GM21825 (cell line): Measurements from ENCODE around the gene GAB2.

Experiments used
- ATAC-seq: cut with Tn5 transposase; IDR thresholded peaks from one replicate; pipeline ENCODE4 v1.9.1; 2021; ENCODE audit warnings: mild to moderate bottlenecking, moderate library complexity; ENCODE audit not compliant: unreplicated experiment

The GAB2 gene

DNA sequence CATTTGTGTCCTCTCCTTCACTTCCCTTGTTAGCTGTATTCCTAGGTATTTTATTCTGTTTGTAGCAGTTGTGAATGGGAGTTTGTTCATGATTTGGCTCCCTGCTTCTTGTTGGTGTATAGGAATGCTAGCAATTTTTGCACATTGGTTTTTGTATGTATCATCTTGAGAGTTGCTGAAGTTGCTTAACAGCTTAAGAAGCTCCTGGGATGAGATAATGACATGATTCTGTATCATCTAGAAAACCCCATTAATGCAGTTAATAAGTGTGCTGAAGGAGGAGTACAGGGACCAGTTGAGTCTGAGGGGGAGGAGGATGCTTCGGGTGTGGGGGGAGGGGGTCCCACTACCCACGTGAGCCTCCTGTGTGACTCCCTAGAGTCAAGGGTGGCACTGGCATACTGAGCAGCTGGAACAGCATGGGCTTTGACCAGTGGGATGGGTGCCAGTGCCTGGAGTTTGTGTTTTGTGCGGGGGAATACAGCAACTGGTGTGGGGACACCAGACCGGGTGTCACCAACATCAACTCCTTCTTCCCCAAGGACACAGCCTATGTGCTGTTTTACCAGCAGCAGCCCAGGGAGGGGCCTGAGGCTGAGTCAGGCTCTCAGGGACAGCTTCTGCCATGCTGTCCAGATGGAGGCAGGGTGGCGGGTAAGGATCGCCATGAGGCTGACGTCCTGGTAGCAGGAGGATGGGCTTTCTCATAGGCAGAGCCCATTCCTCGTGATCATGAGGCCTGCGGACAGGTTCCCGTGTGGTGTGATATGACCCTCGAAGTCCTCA, 204.8 kb downstream of the GAB2 start:
- no peak for ATAC-seq

DNA sequence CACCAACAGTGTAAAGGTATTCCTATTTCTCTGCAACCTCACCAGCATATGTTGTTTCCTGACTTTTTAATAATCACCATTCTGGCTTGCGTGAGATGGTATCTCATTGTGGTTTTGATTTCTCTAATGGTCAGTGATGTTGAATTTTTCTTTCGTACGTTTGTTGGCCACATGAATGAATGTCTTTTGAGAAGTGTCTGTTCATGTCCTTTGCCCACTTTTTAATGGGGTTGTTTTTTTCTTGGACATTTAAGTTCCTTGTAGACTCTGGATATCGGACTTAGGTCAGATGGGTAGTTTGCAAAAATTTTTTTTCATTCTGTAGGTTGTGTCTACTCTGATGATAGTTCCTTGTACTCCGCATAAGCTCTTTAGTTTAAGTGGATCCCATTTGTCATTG, 206.1 kb downstream of the GAB2 start:
- no peak for ATAC-seq

DNA sequence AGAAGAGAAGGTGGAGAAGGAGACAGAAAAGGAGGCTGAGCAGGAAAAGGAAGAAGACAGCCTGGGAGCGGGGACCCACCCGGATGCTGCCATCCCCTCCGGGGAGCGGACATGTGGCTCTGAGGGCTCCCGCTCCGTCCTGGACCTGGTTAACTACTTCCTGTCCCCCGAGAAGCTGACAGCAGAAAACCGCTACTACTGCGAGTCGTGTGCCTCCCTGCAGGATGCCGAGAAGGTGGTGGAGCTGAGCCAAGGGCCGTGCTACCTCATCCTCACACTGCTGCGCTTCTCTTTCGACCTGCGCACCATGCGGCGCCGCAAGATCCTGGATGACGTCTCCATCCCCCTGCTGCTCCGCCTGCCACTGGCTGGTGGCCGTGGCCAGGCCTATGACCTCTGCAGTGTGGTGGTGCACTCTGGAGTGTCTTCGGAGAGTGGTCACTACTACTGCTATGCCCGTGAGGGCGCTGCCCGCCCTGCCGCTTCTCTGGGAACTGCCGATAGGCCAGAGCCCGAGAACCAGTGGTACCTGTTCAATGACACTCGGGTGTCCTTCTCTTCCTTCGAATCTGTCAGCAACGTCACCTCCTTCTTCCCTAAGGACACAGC, 207.5 kb downstream of the GAB2 start:
- ATAC-seq = no peak

DNA sequence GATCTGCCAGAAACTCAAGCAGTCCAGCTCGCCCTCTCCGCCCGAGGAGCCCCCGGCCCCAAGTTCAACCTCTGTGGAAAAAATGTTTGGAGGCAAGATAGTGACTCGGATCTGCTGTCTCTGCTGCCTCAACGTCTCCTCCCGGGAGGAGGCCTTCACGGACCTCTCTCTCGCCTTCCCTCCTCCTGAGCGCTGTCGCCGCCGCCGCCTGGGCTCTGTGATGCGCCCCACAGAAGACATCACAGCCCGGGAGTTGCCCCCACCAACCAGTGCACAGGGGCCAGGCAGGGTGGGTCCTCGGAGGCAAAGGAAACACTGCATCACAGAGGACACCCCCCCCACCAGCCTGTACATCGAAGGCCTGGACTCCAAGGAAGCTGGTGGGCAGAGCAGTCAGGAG, 208.1 kb downstream of the GAB2 start:
- ATAC-seq = no peak

DNA sequence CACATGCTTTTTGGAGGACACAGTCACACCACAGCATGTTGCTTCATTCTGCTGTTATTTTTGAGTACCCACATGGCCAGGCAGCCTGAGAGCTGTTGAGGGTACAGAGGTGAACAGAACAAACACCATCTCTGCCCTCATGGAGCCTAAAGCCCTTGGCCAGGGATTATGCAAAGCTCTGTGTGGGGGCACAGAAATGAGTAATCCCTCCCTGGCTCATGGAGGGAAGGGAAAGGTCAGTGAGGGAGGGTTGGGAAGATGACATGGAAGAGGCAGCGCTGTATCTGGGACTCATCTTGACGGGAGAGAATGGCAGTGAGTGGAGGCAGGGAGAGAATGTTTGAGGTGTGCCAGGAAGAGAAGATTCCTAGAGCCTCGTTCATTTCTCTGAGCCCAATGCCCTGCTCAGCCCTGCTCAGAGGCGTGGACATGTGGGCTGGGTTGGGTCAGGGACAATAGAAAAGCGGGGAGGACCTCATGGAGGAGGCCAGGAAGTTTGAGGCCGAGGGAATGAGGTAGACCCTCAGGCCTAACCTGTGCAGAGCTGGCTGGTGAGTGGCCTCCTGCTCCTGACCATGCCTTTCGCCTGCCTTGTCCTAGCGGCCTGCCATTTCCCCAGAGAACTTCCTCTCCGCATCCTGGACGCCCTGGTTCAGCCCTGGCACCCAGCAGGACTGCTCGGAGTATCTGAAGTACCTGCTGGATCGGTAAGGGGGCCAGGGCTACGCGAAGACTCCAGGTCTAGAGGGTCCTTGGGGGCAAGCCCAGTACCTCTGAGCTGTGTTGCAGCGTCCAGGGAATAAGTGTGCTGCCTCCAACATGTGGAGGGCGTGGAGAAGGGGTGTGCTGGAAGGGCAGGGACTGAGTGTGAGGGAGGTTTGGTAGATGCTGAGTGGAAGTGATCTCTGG, 209.1 kb downstream of the GAB2 start:
- ATAC-seq = no peak

DNA sequence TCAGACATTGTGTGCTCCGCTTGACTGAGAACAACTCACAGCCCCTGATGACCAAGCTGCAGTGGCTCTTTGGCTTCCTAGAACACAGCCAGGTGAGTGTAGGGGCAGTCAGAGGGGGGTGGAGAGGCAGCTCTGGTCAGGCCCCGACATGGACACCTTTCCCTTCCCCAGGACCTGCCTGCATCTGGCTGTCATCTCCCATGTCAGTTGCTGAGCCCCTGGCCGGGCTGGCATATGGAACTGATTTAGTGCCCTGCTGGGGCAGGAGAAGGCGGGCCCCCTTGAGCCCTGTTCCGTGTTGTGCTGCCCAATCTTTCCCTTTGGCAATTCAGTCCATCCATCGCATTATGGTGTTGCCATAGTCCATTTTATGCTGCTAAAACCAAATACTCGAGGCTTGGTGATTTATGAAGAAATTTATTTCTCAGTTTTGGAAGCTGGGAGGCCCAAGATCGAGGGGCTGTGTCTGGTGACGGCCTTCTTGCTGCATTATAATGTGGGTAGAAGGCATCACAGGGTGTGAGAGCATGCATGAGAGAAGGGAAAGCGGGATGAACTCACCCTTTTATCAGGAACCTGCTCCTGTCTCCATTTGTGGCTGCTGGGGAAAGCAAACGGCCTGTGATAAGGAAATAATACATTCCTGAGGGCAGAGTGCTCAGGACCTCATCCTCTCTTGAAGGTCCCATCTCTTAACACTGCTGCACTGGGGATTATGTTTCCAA, 209.9 kb downstream of the GAB2 start:
- no peak for ATAC-seq

DNA sequence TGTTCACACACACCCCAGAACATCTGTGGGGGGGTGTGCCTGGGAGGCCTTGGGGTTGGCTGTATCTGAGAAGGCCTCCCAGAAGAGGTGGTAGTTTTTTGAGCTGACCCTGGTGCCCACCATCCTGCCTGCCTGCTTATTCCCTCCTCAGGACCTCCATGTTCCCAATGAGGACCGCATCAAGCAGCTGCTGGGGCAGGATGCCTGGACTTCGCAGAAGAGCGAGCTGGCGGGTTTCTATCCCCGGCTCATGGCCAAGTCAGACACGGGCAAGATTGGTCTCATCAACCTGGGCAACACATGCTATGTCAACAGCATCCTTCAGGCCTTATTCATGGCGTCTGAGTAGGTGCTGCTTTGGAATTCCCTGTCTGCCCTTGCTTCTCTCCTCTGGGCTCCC, 211.9 kb downstream of the GAB2 start:
- ATAC-seq = no peak

DNA sequence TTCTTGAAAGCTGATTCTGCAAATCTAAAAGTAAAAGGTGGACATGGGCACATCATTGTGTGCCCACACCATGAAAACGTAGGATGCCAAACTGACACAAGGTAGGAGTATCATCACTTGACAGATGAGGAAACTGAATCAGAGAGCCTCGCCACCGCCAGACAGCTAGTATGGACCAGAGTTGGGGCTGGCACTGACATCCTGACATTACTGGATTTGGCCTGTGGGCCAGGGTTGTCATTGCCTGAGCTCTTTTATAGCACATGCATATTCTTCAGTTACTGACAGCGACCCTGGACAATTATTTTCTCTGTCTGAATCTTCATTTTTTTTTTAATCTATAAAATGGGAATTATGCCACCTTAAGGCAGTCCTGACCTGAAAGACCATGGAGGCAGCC, 212.4 kb downstream of the GAB2 start:
- no peak for ATAC-seq

DNA sequence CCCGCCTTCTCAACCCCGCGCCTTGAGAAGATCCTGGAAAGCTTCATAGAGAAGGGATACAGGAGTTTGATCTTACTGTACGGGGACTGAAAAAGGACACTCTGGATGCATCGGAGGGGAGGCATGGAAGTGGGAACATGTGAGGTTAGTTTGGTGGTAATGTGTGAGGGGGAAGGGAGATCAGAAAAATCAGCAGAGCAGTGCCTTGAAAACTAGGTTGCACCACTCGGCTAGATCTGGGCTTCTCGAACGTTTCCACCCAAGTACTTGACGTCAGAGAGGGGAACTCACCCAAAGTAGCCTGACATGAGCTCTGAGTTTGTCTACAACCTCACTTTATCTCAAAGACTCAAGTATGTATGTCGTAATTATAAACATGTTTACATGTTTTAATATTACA, 214.4 kb downstream of the GAB2 start:
- ATAC-seq = no peak

DNA sequence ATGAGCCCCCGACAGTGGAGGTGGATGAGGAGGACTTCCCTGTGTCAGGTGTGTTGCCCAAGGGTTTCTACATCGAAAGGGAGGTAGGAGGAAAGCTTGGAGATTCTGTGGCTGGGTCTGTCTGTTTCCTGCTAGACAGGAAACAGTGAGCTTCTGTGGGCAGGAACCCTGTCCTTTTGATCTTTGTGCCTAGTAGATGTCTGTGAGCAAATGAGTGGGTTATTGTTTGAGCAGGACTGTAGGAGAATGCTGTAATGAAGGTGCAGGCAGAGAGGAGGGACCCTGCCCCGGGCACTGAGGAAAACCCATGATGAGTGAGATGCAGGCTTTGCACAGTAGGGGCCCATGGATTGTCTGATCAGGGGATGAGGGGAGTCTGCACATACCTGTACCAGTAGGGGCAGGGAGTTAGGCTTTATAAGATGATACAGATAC, 214.9 kb downstream of the GAB2 start:
- no peak for ATAC-seq

DNA sequence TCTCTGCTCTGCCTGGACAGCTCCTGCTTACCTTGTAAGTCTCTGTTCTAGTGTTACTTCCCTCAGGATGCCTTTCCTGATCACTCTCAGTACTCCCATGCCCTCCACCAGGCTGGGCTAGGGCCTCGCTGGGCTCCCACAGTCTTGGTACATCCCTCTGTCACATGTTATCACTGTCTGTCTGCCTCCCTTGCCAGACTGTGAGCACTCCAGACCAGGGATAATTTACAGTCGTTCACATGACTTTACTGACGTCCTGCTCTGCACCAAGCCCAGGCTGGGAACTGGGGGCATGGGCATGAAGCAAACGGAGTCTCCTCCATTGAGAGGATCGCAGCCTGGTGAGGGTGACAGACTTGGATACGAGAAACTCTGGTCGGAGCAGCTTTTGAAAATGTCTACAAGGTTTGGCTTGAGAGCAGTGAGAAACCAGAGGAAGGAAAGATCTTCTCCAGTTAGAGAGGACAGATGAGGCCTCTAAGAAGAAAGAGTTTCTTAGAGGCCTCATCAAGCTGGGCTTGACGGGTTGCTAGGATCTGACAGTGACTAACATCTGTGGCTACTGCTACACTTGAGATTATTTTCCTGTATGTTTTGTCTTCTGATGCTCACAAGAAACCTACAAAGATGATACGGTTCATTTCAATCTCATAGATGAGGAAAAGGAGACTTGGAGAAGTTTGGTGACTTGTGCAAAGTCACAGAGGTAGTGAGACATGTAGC, 216.4 kb downstream of the GAB2 start:
- ATAC-seq = no peak

DNA sequence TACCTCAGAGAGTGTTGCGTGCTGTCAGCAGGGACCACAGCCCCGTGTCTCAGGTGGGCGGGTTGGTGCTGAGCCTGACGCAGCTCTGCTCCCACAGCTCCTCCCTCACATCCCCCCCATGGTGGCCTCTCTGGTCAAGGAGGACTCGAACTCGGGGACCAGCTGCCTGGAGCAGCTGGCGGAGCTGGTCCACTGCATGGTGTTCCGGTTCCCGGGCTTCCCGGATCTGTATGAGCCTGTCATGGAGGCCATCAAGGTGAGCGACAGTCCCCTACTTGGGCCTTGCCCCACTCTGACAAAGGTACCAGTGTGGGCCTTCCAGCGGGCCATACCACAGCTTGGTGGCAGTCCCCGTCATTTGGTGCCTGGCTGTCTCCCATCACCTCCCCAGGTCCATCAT, 217.1 kb downstream of the GAB2 start:
- ATAC-seq = no peak

DNA sequence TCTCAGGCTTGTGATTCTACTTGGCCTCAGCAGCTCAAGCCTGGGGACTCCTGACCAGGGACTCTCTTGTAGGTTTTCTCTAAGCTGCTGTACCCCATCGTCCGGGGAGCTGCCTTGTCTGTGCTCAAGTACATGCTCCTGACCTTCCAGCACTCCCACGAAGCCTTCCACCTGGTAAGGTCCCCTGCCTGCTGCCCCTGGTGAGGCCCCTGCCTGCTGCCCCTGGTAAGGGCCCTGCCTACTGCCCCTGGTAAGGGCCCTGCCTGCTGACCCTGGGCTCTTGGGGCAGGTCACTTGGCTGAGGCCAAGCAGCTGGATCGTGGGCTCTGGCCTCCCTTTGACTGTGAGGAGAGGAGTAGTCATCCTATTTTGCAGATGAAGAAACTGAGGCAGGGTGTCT, 217.6 kb downstream of the GAB2 start:
- ATAC-seq = no peak

DNA sequence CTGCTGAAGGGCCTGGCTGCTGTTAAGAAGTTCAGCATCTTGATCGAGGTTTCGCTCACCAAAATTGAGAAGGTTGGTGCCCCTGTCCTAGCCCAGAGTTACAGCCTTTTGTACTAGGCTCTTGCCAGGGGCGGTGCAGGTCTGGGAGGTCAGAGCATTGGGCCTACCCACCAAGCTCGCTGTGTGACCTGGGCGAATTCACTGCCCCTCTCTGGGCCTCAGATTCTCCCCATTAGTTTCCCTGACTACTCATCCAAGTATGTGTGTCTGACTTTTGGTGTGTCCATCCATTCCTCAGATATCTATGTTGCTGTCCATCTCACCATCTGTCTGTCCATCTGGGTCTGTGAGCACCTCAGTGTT, 218.0 kb downstream of the GAB2 start:
- no peak for ATAC-seq

DNA sequence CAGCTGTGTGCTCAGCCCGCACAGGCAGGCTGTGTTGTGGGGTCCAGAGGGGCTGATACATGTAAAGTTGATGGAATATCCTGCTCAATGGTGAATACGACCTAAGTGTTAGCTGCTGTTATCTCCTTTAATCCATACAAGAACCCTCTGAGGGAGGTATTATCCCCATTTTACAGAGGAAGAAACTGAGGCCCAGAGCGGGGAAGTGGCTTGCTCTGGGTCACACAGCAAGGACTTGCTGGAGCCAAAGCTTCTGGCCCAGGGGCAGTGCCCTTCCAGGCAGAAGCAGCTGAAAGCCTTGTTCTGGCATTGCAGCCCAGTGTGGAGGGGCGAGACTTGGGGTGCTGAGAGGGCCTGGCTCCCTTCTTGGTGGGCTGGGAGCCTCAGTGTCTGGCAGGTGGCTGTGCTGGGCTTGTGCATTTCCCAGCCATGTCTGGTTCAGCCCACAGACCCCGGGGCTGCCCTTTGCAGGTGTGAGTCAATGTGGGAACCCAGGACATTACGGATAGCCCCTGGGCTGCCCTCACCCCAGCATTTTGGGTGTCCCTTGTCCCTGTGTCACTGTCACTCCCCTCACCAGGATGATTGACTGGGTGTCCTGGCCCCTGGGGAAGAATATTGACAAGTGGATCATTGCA, 218.5 kb downstream of the GAB2 start:
- ATAC-seq = no peak

DNA sequence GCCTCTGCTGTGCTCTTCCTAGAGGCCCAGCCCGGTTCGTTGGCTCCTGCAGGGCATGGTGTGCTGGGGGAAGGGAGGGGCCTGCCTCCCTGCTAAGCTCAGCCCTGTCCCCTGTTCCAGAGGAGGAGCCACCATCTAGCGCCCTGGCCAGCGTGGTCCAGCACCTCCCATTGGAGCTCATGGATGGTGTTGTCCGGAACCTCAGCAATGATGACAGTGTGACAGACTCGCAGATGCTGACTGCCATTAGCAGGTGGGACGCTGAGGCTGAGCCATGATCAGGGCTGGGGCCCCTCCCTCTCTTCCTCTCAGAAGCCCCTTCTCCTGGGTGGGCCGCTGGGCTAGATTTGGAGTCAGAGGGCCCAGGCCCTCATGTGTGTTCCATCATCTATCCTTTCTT, 219.8 kb downstream of the GAB2 start:
- ATAC-seq = no peak

DNA sequence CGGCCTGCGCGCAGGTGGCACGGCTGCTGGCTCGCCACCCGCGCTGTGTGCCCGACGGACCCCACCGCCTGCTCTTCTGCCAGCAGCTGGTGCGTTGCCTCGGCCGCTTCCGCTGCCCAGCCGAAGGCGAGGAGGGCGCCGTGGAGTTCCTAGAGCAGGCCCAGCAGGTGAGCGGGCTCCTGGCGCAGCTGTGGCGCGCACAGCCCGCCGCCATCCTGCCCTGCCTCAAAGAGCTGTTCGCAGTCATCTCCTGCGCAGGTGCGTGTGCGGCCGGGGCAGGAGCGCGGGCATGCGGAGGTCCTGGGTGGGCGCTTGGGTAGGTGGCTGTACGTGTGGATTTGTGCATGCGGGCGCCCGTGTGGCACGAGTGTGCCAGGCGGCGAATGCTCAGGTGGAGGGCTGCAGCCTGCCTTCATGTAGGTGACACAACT, 220.9 kb downstream of the GAB2 start:
- no peak for ATAC-seq

DNA sequence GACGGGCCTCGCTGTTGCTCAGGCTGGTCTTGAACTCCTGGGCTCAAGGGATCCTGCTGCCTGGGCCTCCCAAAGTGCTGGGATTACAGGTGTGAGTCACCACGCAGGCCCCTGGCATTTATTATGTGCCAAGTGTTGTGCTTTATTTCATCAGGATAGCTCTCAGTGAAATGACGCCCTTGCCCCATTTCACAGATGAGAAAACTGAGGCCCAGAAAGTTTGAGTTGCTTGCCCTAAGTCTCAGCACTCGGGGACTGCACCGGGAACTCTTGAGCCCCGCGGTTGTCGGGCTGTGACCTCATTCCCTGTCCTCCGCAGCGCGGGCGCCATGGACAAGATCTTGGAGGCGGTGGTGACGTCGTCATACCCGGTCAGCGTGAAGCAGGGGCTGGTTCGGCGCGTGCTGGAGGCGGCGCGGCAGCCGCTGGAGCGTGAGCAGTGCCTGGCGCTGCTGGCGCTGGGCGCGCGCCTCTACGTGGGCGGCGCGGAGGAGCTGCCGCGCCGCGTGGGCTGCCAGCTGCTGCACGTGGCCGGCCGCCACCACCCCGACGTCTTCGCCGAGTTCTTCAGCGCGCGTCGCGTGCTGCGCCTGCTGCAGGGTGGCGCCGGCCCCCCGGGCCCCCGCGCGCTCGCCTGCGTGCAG, 221.6 kb downstream of the GAB2 start:
- no peak for ATAC-seq

DNA sequence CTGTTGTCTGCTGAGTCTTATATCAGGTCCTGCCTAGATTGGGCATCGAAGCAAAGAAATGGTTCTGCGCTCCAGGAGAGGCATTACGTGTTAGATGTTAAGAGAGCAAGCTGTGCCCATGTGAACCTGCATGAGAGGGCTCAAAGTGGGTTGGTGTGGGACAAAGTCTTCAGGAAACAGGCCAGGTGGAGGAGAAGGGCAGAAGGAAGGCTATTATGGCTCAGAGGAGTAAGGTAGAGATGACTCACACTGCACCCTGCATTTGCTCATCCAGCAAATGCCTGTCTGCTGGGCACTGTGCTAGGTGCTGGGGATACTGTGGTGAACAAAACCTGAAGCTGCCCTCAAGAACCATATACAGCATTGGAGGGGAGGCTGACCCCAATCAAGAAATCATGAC, 223.1 kb downstream of the GAB2 start:
- ATAC-seq = no peak

DNA sequence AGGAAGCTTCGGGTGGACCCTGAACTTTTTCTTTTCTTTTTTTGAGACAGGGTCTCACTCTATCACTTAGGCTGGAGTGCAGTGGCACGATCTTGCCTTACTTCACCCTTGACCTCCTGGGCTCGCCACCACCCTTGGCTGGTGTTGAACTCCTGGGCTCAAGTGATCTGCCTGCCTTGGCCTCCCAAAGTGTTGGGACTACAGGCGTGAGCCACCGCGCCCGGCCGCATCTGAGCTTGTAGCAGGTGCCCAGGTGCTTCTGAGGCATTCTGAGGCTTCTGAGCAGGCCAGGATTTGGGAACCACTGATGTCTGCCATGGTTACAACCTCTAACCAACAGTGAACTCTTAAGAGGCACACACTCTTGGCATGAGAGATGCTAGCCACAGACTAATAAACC, 223.8 kb downstream of the GAB2 start:
- no peak for ATAC-seq
